ENCODE measurements around the gene CDK4.
A peak's percentile ranks its signal among the peaks of the same experiment; 100 is the strongest.

CDK4 gene

GRCh38 chr12:57751788-57752667 is at the start of gene CDK4:
CDK4 (minus strand) TSS chr12:57752310; CDS start chr12:57751717, 593 bp downstream.
- peak; percentile 99 for DNase-seq (ENCODE audit: low read depth)
- TF ChIP-seq CTCF (IDR thresholded peaks at IDR 0.05; ENCODE audit: low read depth, low read length, missing control alignments), result no peak
- peak within 1 kb of the TSS; percentile 95 for H3K4me3 ChIP-seq (ENCODE audit: low read depth, low read length)
- in situ Hi-C loops (cut with HindIII; ENCODE audit: low sequenced_read_pairs), result no loop called here

- TF ChIP-seq CTCF (IDR thresholded peaks at IDR 0.05; ENCODE audit: low read depth, low read length, missing control alignments), result no peak
- H3K4me3 ChIP-seq (ENCODE audit: low read depth, low read length), result no peak overlapping the region
- in situ Hi-C loops (cut with HindIII; ENCODE audit: low sequenced_read_pairs), result no loop called here
- DNase-seq (ENCODE audit: low read depth), result no peak
Observed at GRCh38 chr12:57800965-57801364, 48.9 kb upstream of the CDK4 start.

- in situ Hi-C loops (cut with HindIII; ENCODE audit: low sequenced_read_pairs), result no loop called here
- no peak overlapping the region for H3K4me3 ChIP-seq (ENCODE audit: low read depth, low read length)
- no peak for DNase-seq (ENCODE audit: low read depth)
Observed at GRCh38 chr12:57797933-57798332, 45.8 kb upstream of the CDK4 start.

GRCh38 chr12:57796996-57797395 is 44.9 kb upstream of the CDK4 start:
- no peak for TF ChIP-seq CTCF (IDR thresholded peaks at IDR 0.05; ENCODE audit: low read depth, low read length, missing control alignments)
- in situ Hi-C loops (cut with HindIII; ENCODE audit: low sequenced_read_pairs), result no loop called here
- no peak for DNase-seq (ENCODE audit: low read depth)
- H3K4me3 ChIP-seq (ENCODE audit: low read depth, low read length), result no peak overlapping the region

More at GRCh38 chr12:57797933-57798332, 45.8 kb upstream of the CDK4 start:
- no peak for TF ChIP-seq CTCF (IDR thresholded peaks at IDR 0.05; ENCODE audit: low read depth, low read length, missing control alignments)

GRCh38 chr12:57795354-57795753 is 43.2 kb upstream of the CDK4 start:
- no peak for DNase-seq (ENCODE audit: low read depth)
- in situ Hi-C loops (cut with HindIII; ENCODE audit: low sequenced_read_pairs), result no loop called here
- H3K4me3 ChIP-seq (ENCODE audit: low read depth, low read length), result no peak overlapping the region
- TF ChIP-seq CTCF (IDR thresholded peaks at IDR 0.05; ENCODE audit: low read depth, low read length, missing control alignments), result no peak

- in situ Hi-C loops (cut with HindIII; ENCODE audit: low sequenced_read_pairs), result no loop called here
- no peak for DNase-seq (ENCODE audit: low read depth)
- no peak overlapping the region for H3K4me3 ChIP-seq (ENCODE audit: low read depth, low read length)
- no peak for TF ChIP-seq CTCF (IDR thresholded peaks at IDR 0.05; ENCODE audit: low read depth, low read length, missing control alignments)
Observed at GRCh38 chr12:57793920-57794319, 41.8 kb upstream of the CDK4 start.

Measured in astrocyte of the cerebellum (primary cell).